Mesendoderm (in vitro differentiated cells): ENCODE results near the gene APP.
A peak's percentile ranks its signal among the peaks of the same experiment; 100 is the strongest.

ENCODE experiments used
- DNase-seq: peaks from one replicate; pipeline ENCODE4 v3.0.0; 2013
- H2AK5ac ChIP-seq: 2 replicates; pipeline ENCODE4 v1.6.1; 2013; ENCODE audit warnings: low read length, inconsistent platforms
- H2BK120ac ChIP-seq: 2 replicates; pipeline ENCODE4 v1.6.1; 2013; ENCODE audit warnings: low read depth, mild to moderate bottlenecking, low read length, moderate library complexity, mixed read lengths
- H2BK15ac ChIP-seq: replicated peaks from 2 replicates; pipeline ENCODE4 v1.6.1; 2013; ENCODE audit warnings: low read depth, mild to moderate bottlenecking, moderate library complexity
- H2BK5ac ChIP-seq: 2 replicates; pipeline ENCODE4 v1.6.1; 2013; ENCODE audit warnings: low read length, inconsistent platforms
- H3K18ac ChIP-seq: 2 replicates; pipeline ENCODE4 v1.6.1; 2013; ENCODE audit warnings: mild to moderate bottlenecking, low read length, mixed read lengths
- H3K23ac ChIP-seq: one replicate; pipeline ENCODE4 v1.6.1; 2013; ENCODE audit warnings: low read length
- H3K27ac ChIP-seq: 2 replicates; pipeline ENCODE4 v1.5.1; 2013; ENCODE audit warnings: low read depth, mild to moderate bottlenecking, inconsistent platforms, low read length, moderate library complexity
- H3K27me3 ChIP-seq: 2 replicates; pipeline ENCODE4 v1.6.1; 2013; ENCODE audit warnings: low read length, control low read depth, mild to moderate bottlenecking, inconsistent platforms; ENCODE audit not compliant: insufficient read depth, poor library complexity
- H3K36me3 ChIP-seq: 2 replicates; pipeline ENCODE4 v1.6.1; 2013; ENCODE audit warnings: low read length, inconsistent platforms; ENCODE audit not compliant: control insufficient read depth, insufficient read depth
- H3K4ac ChIP-seq: one replicate; pipeline ENCODE4 v1.6.1; 2013; ENCODE audit warnings: low read depth, mild to moderate bottlenecking, low read length, moderate library complexity
- H3K4me1 ChIP-seq: 2 replicates; pipeline ENCODE4 v1.6.1; 2013; ENCODE audit warnings: low read depth, low read length, inconsistent platforms; ENCODE audit not compliant: control insufficient read depth
- H3K4me2 ChIP-seq: 2 replicates; pipeline ENCODE4 v1.6.1; 2013; ENCODE audit warnings: low read length
- H3K4me3 ChIP-seq: 2 replicates; pipeline ENCODE4 v1.5.1; 2013; ENCODE audit warnings: mild to moderate bottlenecking, low read length
- H3K56ac ChIP-seq: one replicate; pipeline ENCODE4 v1.6.1; 2013; ENCODE audit warnings: low read length
- H3K79me1 ChIP-seq: 2 replicates; pipeline ENCODE4 v1.6.1; 2013; ENCODE audit warnings: low read length, inconsistent platforms
- H3K79me2 ChIP-seq: 2 replicates; pipeline ENCODE4 v1.6.1; 2013; ENCODE audit warnings: mild to moderate bottlenecking, low read length; ENCODE audit not compliant: control insufficient read depth, insufficient read depth
- H3K9ac ChIP-seq: 2 replicates; pipeline ENCODE4 v1.6.1; 2013; ENCODE audit warnings: low read length, inconsistent platforms
- H4K5ac ChIP-seq: one replicate; pipeline ENCODE4 v1.6.1; 2013; ENCODE audit warnings: low read length
- H4K8ac ChIP-seq: one replicate; pipeline ENCODE4 v1.6.1; 2013; ENCODE audit warnings: low read depth, mild to moderate bottlenecking, control low read depth, low read length, moderate library complexity
- WGBS: extraction: QIAGEN DNeasy Blood & Tissue Kit; methylation state at CpG from one replicate; pipeline ENCODE4 v1.1.7; 2013; ENCODE audit warnings: low lambda C conversion rate, missing lambda C conversion rate; ENCODE audit not compliant: insufficient coverage; ENCODE audit errors: extremely low coverage; 5-methylcytosine and 5-hydroxymethylcytosine counted together

Gene APP

DNA sequence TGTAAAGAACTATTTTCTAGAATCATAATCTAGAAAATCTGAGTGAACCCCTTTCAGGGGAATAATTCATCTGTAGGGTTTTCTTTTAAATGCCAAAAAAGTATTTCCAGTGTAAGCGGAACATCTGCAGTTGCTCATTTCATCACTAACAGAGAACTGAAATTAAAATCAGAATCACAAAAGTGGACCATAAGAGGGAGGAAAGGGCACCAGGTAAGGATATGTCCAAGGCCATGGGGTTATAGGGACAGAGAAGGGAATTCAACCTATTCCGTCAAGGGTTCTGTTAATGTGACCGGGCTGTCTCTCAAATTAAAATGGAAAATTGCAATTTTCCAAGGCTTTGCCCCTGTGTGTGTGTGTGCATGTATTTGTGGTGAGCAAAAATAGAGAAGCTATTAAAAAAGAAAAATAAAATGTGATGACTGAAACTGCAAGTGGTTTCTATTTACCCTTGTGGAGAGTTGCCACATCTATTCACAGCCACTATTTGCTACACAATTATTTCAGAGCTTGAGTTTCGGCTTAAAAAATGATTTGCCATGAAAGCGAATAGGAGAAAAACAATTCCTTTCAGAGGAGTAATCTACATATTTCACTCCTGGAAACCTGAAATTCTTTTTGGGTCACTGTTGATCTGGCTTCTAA, 53.1 kb downstream of the APP start:
- peaks cover 73% of the 10 kb centered on the region for H3K79me2 ChIP-seq
- peaks cover 10% of the 10 kb centered on the region for H3K79me1 ChIP-seq
- peak overlapping the region; percentile 57 for H2BK15ac ChIP-seq
- no peak overlapping the region for H3K4me2 ChIP-seq
- no peak overlapping the region for H4K5ac ChIP-seq
- H3K4me3 ChIP-seq = no peak overlapping the region
- H3K36me3 ChIP-seq = no peaks in the 10 kb centered on the region
- H3K27ac ChIP-seq = no peak overlapping the region
- H3K27me3 ChIP-seq = no peaks in the 10 kb centered on the region
- DNase-seq = no peak
- no peak overlapping the region for H2BK120ac ChIP-seq
- no peak overlapping the region for H2AK5ac ChIP-seq
- no peak overlapping the region for H3K56ac ChIP-seq
- no peak overlapping the region for H3K23ac ChIP-seq
- no peak overlapping the region for H3K18ac ChIP-seq
- H3K4ac ChIP-seq = no peak overlapping the region
- no peak overlapping the region for H2BK5ac ChIP-seq
- peaks cover 18% of the 10 kb centered on the region for H3K4me1 ChIP-seq
- H3K9ac ChIP-seq = no peak overlapping the region
- no CpG with 5 or more reads among the region's 5 CpGs for WGBS
- no peak overlapping the region for H4K8ac ChIP-seq

DNA sequence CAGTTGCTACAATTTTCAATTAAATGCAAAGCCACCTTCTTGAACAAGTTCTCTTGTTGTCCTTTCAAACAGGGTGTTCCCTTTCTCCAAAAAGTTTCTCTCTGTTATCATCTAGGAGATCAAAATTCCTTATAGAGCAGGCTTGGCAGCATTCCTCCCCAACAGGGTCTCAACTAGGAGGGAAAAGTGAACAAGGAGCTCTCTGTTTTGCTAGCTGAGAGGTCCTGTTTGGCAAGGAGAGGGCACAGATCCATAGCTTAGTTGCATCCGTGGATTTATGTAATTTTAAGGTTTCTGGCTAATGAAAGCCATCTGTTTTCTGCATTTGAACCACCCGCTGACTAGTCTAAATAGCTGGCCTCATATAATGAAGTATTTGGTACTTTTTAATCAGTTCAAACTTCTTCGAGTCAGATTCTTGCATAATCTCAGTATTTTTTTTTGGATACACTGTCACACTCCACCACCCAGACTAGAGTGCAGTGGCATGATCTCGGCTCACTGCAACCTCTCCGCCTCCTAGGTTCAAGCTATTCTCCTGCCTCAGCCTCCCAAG, 54.0 kb downstream of the APP start:
- Histone ChIP-seq H3K4ac (no peak overlapping the region), H3K23ac (no peak overlapping the region), H3K4me1 (peaks cover 21% of the 10 kb centered on the region), H3K4me2 (no peak overlapping the region), H3K79me2 (peaks cover 70% of the 10 kb centered on the region), H3K36me3 (no peaks in the 10 kb centered on the region), H3K27me3 (no peaks in the 10 kb centered on the region), H2BK5ac (no peak overlapping the region), H3K4me3 (no peak overlapping the region), H3K27ac (peak overlapping the region; percentile 11), H3K18ac (peak overlapping the region; percentile 39), H2BK120ac (no peak overlapping the region), H4K8ac (no peak overlapping the region), H3K9ac (no peak overlapping the region), H4K5ac (no peak overlapping the region), H3K79me1 (peaks cover 14% of the 10 kb centered on the region), H3K56ac (peak overlapping the region; percentile 26), H2BK15ac (no peak overlapping the region), H2AK5ac (no peak overlapping the region)
- peak; percentile 97 for DNase-seq
- no CpG with 5 or more reads among the region's 5 CpGs for WGBS

DNA sequence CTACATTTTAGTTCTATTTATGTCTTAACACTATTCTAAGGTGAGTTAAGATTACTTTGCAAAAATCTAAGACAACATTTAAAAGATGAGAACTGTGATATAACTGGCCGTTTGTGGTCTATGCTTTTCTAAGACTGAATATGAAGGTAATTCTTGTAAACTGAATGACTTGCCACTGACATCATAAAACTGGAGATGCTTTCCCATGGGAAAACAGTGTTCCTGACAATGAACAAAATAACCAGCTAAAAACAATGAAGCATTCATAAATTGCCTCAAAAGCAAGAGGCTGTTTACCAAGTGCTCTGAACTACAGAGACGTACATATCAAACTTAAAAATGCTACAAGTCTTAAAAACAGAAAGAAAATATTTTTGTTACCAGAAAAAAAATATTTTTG, 54.7 kb downstream of the APP start:
- Histone ChIP-seq H3K4me2 (no peak overlapping the region), H3K18ac (no peak overlapping the region), H3K79me2 (peaks cover 67% of the 10 kb centered on the region), H3K79me1 (peaks cover 14% of the 10 kb centered on the region), H3K23ac (no peak overlapping the region), H3K4me3 (no peak overlapping the region), H3K4me1 (peaks cover 21% of the 10 kb centered on the region), H4K5ac (no peak overlapping the region), H4K8ac (no peak overlapping the region), H2BK15ac (no peak overlapping the region), H2BK5ac (no peak overlapping the region), H3K4ac (no peak overlapping the region), H3K36me3 (no peaks in the 10 kb centered on the region), H3K9ac (no peak overlapping the region), H2AK5ac (no peak overlapping the region), H2BK120ac (no peak overlapping the region), H3K27me3 (no peaks in the 10 kb centered on the region), H3K27ac (no peak overlapping the region), H3K56ac (no peak overlapping the region)
- DNase-seq = no peak
- no CpG with 5 or more reads among the region's 2 CpGs for WGBS

DNA sequence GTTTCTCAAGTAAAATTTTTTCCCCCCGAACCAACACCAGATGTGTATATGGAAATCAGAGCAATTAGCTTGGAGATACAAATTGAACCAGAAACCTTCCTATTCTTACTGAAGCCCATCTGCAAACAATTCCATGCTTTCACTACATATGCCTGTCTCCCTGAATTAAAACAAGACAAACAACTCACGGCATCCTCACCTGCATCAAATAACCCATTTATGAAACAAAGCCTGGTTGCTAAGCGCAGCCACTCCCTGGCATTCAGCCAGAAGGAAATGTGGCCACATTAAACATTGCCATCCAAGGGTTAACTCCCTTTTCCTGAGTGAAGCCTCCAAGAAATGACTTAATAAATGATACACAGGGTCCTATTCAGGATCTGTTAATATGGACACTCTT, 55.3 kb downstream of the APP start:
- H2BK5ac ChIP-seq = no peak overlapping the region
- H3K4me2 ChIP-seq = no peak overlapping the region
- H3K79me1 ChIP-seq = peaks cover 14% of the 10 kb centered on the region
- no peak overlapping the region for H2BK15ac ChIP-seq
- no peak overlapping the region for H4K5ac ChIP-seq
- no peaks in the 10 kb centered on the region for H3K36me3 ChIP-seq
- no peaks in the 10 kb centered on the region for H3K27me3 ChIP-seq
- no peak overlapping the region for H4K8ac ChIP-seq
- no peak overlapping the region for H3K4ac ChIP-seq
- no peak for DNase-seq
- no peak overlapping the region for H3K18ac ChIP-seq
- H3K4me1 ChIP-seq = peaks cover 21% of the 10 kb centered on the region
- peaks cover 64% of the 10 kb centered on the region for H3K79me2 ChIP-seq
- no peak overlapping the region for H2AK5ac ChIP-seq
- no peak overlapping the region for H2BK120ac ChIP-seq
- H3K56ac ChIP-seq = no peak overlapping the region
- WGBS = no CpG with 5 or more reads among the region's 3 CpGs
- no peak overlapping the region for H3K23ac ChIP-seq
- H3K27ac ChIP-seq = no peak overlapping the region
- no peak overlapping the region for H3K4me3 ChIP-seq
- H3K9ac ChIP-seq = no peak overlapping the region

DNA sequence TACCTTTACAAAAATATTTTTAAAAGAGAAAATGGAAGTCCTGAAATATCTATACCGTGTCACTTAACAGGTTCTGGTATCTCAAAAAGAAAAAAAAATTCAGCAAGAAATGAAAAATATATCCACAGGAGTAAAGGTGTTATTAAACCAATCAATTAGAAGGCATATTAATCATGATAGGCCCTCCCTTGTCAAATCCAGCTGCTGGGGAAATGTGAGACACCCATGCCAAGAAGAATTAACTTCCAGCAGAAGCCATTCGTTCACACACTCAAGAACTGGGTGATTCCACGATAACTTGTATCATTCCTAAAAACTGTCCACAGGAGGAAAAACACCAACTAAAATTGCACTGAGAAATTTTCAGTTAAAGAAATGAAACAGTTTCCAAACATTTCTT, 57.6 kb downstream of the APP start:
- H3K79me1 ChIP-seq = peaks cover 14% of the 10 kb centered on the region
- no peak overlapping the region for H3K23ac ChIP-seq
- no peak overlapping the region for H3K9ac ChIP-seq
- H3K36me3 ChIP-seq = no peaks in the 10 kb centered on the region
- no peak overlapping the region for H3K4me3 ChIP-seq
- H3K4me1 ChIP-seq = peaks cover 22% of the 10 kb centered on the region
- no peak overlapping the region for H3K18ac ChIP-seq
- no peak overlapping the region for H2AK5ac ChIP-seq
- no peak overlapping the region for H4K5ac ChIP-seq
- H3K56ac ChIP-seq = no peak overlapping the region
- H3K4me2 ChIP-seq = no peak overlapping the region
- H2BK15ac ChIP-seq = no peak overlapping the region
- no peak overlapping the region for H3K27ac ChIP-seq
- no peak for DNase-seq
- no peak overlapping the region for H2BK5ac ChIP-seq
- WGBS = no CpG with 5 or more reads among the region's 3 CpGs
- no peak overlapping the region for H2BK120ac ChIP-seq
- H3K4ac ChIP-seq = no peak overlapping the region
- peaks cover 61% of the 10 kb centered on the region for H3K79me2 ChIP-seq
- H4K8ac ChIP-seq = no peak overlapping the region
- H3K27me3 ChIP-seq = no peaks in the 10 kb centered on the region
